ENCODE measurements around the gene CCDC12.

Gene CCDC12

GRCh38 chr3:46996689-46997452 lies 20.3 kb upstream of the CCDC12 start:
- no peak for DNase-seq

- DNase-seq, result no peak
Measured at GRCh38 chr3:46995901-46996562, 19.5 kb upstream of the CCDC12 start.

DNA sequence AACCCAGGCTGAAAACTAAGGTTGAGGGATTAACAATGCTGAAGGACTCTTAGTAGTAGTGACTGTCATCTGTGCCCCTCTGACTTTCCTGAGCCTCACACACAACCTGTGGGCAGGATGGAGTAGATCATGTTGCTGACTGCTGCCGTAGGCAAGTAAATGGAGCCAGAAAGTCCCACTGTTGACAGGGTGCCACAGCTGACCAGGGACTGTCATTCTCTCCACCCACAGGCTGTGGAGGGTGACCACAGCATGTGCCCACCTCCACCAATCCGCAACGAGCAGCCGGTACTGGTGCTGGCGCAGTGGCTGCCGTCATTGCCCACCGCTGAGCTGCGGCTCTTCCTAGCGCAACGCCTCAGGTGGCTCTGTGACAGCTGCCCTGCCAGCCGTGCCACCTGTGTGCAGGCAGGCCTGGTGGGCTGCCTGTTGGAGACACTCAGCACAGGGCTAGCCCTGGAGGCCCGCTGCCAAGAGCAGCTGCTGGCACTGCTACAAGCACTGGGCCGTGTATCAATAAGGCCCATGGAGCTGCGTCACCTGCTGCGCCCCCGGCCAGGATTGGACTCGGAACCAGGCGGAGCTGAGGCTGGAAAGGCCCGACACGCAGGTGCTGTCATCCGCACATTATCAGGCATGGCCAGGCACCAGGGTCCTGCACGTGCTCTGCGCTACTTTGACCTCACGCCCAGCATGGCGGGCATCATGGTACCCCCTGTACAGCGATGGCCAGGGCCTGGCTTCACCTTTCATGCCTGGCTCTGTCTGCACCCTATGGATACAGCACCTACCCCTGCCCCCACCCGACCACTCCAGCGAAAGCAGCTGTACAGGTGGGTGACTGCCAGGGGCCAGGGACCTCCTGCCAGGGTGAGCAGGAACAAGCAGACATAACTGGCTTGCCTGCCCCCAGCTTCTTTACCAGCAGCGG lies 18.5 kb upstream of the CCDC12 start:
- no peak for DNase-seq

GRCh38 chr3:46993986-46994385 lies 17.4 kb upstream of the CCDC12 start:
- DNase-seq, result no peak

GRCh38 chr3:46993292-46993691 lies 16.7 kb upstream of the CCDC12 start:
- DNase-seq, result no peak

- DNase-seq, result no peak
Measured at GRCh38 chr3:46992231-46992630, 15.7 kb upstream of the CCDC12 start.

DNA sequence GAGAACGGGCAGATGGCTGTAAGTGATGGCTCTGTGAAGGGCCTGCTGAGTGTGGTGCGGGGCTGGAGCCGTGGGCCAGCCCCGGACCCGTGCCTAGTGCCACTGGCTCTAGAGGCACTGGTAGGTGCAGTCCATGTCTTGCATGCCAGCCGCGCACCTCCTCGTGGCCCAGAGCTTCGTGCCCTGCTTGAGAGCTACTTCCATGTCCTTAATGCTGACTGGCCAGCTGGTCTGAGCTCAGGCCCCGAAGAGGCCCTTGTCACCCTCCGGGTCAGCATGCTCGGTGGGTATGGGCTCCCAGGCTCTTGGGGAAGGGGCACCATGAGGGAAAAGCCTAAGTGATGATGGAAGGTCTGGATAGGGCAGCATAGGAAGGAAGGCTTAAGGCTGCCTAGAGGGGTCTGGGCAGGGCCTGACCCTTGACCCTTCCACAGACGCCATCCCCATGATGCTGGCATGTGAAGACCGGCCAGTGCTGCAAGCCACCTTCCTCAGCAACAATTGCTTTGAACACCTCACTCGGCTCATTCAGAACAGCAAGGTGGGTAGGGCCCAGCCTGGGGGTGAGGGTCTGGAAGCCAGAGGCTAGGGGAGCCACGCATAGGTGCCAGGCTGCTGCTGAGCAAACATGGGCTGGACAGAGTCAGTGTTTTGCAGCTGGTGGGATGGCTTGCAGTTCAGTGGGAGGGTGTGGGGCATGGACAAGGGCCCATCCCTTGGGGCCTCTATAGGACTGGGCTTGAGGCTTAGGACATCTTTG lies 15.0 kb upstream of the CCDC12 start:
- no peak for DNase-seq

GRCh38 chr3:46990573-46991374 lies 14.2 kb upstream of the CCDC12 start:
- DNase-seq, result peak in 12 of 51 donors; percentile 10 to 36 (median 20)

- no peak for DNase-seq
Measured at GRCh38 chr3:46989146-46989810, 12.7 kb upstream of the CCDC12 start.

GRCh38 chr3:46988616-46989015 lies 12.1 kb upstream of the CCDC12 start:
- DNase-seq, result no peak

- DNase-seq, result peak in 4 of 51 donors; percentile 6 to 17 (median 12)
Measured at GRCh38 chr3:46987743-46988401, 11.3 kb upstream of the CCDC12 start.

DNA sequence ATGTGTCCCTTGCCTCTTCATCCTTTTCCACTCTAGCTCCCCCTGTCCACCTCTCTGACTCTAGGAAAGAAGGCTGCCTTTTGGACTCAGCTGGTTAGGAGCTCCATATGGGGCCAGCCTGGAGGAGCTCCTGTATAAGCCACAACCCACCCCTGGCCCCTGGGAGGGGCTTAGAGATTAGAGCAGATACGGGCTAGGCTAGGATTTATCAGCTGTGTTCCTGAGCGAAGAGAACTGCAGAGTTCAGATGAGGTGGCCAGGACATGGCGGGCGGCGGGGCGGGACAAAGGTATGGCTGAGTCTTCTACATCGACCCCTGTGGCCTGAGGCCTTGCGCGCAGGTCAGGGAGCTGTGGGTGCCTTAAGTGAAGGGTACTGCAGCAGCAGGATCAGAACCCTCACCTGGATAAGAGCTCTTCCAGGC lies 10.8 kb upstream of the CCDC12 start:
- no peak for DNase-seq

GRCh38 chr3:46986782-46987310 lies 10.3 kb upstream of the CCDC12 start:
- DNase-seq, result no peak

DNA sequence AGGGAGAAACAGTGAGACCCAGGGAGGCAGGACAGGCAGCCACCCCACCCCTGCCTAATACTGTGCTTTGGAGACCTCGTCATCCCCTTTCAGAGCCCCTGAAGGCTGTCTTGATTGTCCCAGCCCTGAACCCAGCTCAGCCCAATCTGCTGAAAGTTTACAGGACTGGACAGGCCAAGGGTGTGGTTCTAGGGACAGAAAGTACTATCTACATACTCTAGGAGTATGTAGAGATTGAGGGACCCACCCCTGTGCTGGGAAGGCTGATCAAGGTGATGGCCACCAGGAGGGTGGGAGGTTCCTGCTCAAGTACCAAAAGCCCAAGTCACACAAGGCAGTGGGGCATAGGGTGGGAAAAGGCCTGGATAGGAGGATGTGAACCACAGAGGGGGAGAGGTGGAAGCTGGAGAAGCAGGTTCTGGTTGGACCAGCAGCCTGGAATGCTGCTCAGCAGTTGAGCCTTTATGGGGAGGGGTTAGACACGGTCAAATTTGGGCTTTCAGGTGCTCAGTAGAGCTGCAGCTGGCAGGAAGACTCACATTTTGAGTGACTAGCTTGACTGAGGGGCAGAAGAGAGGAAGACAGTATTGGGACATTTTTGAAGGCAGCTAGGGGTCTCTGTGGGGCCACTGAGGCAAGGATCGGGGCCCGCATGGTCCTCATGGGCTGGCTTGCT lies 9.6 kb upstream of the CCDC12 start:
- DNase-seq, result no peak

DNA sequence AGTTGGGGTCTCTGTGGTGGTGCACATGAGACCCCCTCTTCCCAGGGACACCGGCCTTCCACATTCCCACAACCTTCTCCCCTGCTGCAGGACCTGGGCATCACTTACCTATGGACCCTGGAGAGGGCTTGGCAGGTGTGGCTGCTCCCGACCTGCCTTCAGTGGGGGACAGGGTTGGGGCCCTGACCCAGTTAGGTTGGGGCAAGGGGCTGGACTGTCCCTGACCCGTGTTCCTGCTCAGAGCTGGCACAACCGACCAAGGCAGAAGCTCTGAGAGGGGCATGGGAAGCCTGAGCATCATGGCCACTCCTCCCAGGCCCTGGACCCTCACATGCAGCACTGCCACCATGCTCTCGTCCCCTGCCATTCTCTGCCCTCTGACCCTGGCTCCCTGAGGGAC lies 9.0 kb upstream of the CCDC12 start:
- no peak for DNase-seq

DNA sequence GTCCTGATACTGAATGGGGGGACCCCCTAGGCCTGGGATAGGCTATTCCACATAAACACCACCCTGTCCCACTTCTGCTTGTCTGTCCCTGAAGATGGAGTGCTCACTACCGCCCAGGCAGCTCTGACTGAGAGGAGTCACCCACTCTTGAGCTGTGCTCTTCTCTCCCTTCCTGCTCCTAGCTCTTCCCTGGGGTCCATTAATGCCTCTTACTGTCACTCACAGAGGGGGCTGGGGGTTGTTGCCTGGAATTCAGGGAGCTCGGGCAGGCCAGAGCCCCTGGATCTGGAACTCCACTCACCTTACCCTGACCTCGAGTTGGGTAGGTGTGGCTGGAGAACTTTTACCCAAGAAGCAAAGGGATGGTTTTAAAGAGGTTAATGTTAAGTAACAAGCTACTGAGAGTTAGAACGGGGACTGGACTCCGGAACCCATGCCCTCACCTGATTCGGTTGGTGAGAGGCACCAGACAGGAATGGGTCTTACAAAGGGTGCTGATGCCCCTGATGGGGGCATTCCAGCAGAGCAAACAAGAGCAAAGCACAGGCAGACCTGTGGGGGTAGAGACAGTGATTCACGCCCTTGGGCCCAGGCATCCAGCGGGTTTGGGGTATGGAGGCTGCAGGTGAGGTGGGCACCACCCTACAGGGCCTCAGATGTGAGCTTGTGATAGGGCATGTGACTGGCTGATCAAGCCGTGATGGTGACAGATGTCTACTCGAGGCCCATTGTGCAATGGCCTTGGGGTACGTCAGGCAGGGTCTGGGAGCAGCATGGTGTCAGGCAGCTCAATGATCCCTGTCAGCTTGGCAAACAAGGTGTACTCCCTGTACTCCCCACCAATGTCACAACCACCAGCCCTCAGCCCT lies 8.3 kb upstream of the CCDC12 start:
- DNase-seq, result no peak

DNA sequence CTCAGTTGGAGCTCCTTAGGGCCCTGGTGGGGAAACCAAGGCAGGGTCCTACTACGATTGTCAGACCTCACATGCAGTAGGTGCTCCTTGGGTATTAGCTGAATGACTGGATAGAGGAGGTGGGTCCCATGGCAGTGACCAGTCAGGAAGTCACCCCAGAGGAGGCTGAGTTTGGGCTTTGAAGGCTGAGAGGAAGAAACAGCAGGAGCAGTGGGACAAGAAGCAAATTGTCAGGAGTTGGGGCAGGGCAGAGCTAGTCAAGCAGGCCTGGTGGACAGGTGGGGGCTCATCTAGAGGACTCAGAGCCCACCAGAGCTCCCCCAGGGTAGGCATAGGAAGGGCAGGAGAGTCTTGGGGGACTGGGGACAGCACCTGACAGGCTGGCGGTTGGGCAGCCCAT lies 6.0 kb upstream of the CCDC12 start:
- DNase-seq, result no peak

Data from hypothalamus (tissue), 51 donors.